A549 (cell line): ENCODE measurements around the gene ACVR1. TPM values are rescaled to one million over a fixed set of nuclear protein-coding genes. Genes with fewer than 3 reads are reported as not detected.

Source experiments
- ATAC-seq, 2 experiments: fragments of 200-7000 bp in 1 of 2; fragments of >200 bp in 1 of 2; cut with Nextera tagmentation in 1 of 2; cut with Tn5 transposase in 1 of 2; 3 replicates each; pipeline versions ENCODE4 v1.8.0 to v1.9.1; 2018 to 2020; ENCODE audit warnings: mild to moderate bottlenecking in 1 of 2, moderate library complexity in 1 of 2
- CTCF ChIA-PET: fragments of 300-600 bp; sonication (Branson Sonifier 250); formaldehyde crosslinking; extraction: SDS; loops from one replicate; lab custom pipeline; 2021; ENCODE audit warnings: antibody characterized with exemption, inconsistent platforms; lab: Yijun Ruan, JAX
- POLR2A ChIA-PET: fragments of 350-600 bp; formaldehyde crosslinking; extraction: SDS; loops from one replicate; lab custom pipeline; 2021; ENCODE audit warnings: antibody characterized with exemption, inconsistent platforms; lab: Yijun Ruan, JAX
- DNase-seq, 2 experiments: peaks; one replicate each; pipeline versions ENCODE4 v3.0.0 to v3.0.0-alpha.2; 2011 to 2016; ENCODE audit warnings: low read depth in 1 of 2, low spot score in 1 of 2
- FAIRE-seq: peaks from 2 replicates; lab custom pipeline; 2011; peaks lifted over from hg19 to GRCh38; lab: Jason Lieb, UNC
- H3K27ac ChIP-seq, 2 experiments: fragments of >200 bp; sonication (Bioruptor Twin); formaldehyde crosslinking; 3 replicates each; pipeline ENCODE4 v1.5.1; 2016 to 2017
- H3K4me1 ChIP-seq: fragments of >200 bp; sonication (Bioruptor Twin); formaldehyde crosslinking; 3 replicates; pipeline ENCODE4 v1.6.1; 2016
- H3K4me2 ChIP-seq: fragments of >200 bp; sonication (Bioruptor Twin); formaldehyde crosslinking; 3 replicates; pipeline ENCODE4 v1.6.1; 2016
- H3K4me3 ChIP-seq: fragments of >200 bp; sonication (Bioruptor Twin); formaldehyde crosslinking; 3 replicates; pipeline ENCODE4 v1.5.1; 2016
- H3K9me3 ChIP-seq: fragments of >200 bp; sonication (Bioruptor Twin); formaldehyde crosslinking; 3 replicates; pipeline ENCODE4 v1.6.1; 2016
- BCL3 ChIP-seq: fragments of >200 bp; sonication (Bioruptor Twin); formaldehyde crosslinking; IDR thresholded peaks from 3 replicates; pipeline ENCODE4 v1.6.1; 2016
- CHD2 ChIP-seq: fragments of 150-350 bp; IDR thresholded peaks from 2 replicates; pipeline ENCODE4 v1.6.1; 2014; ENCODE audit warnings: low read length; ENCODE audit not compliant: partially characterized antibody
- ELK1 ChIP-seq: fragments of 150-350 bp; IDR thresholded peaks from 2 replicates; pipeline ENCODE4 v1.6.1; 2014; ENCODE audit warnings: low read depth, mild to moderate bottlenecking, low read length
- EP300 ChIP-seq, 2 experiments: fragments of >200 bp; sonication (Bioruptor Twin); formaldehyde crosslinking; IDR thresholded peaks; 2 replicates in 1 of 2; 3 replicates in 1 of 2; pipeline ENCODE4 v1.6.1; 2016 to 2017
- FOSL2 ChIP-seq, 2 experiments: fragments of 450-650 bp in 1 of 2; fragments of >200 bp in 1 of 2; sonication (Bioruptor Twin) in 1 of 2; formaldehyde crosslinking; IDR thresholded peaks; 2 replicates each; pipeline versions ENCODE4 v1.5.0 to v1.6.1; 2016 to 2020; ENCODE audit warnings: mild to moderate bottlenecking in 1 of 2, moderate library complexity in 1 of 2
- FOXS1 ChIP-seq: fragments of 250-450 bp; sonication (Bioruptor Pico); IDR thresholded peaks from 2 replicates; pipeline ENCODE4 v1.5.0; 2020; ENCODE audit warnings: mild to moderate bottlenecking, moderate library complexity
- GATA3 ChIP-seq: IDR thresholded peaks from 2 replicates; pipeline ENCODE4 v1.6.1; 2012; ENCODE audit warnings: borderline replicate concordance
- HES2 ChIP-seq: fragments of >200 bp; sonication (Bioruptor Twin); formaldehyde crosslinking; IDR thresholded peaks from 2 replicates; pipeline ENCODE4 v1.6.1; 2016
- HMGXB4 ChIP-seq: fragments of 250-450 bp; sonication (Bioruptor Pico); IDR thresholded peaks from 2 replicates; pipeline ENCODE4 v1.5.0; 2021; ENCODE audit warnings: mild to moderate bottlenecking, moderate library complexity, borderline replicate concordance
- HOXB13 ChIP-seq: fragments of 250-450 bp; sonication (Bioruptor Pico); IDR thresholded peaks from 2 replicates; pipeline ENCODE4 v1.5.0; 2020; ENCODE audit warnings: low read depth, mild to moderate bottlenecking, moderate library complexity
- HOXB5 ChIP-seq: fragments of 250-450 bp; sonication (Bioruptor Pico); IDR thresholded peaks from 2 replicates; pipeline ENCODE4 v1.5.0; 2020; ENCODE audit warnings: mild to moderate bottlenecking, moderate library complexity
- JUNB ChIP-seq: fragments of >200 bp; sonication (Bioruptor Twin); formaldehyde crosslinking; IDR thresholded peaks from 2 replicates; pipeline ENCODE4 v1.6.1; 2016
- KDM5A ChIP-seq: fragments of 200-600 bp; sonication (generic); IDR thresholded peaks from 2 replicates; pipeline ENCODE4 v1.6.1; 2016; ENCODE audit warnings: antibody characterized with exemption, mild to moderate bottlenecking
- MAFK ChIP-seq: fragments of 450-650 bp; IDR thresholded peaks from 2 replicates; pipeline ENCODE4 v1.6.1; 2014; ENCODE audit not compliant: partially characterized antibody
- MAX ChIP-seq: IDR thresholded peaks from 2 replicates; pipeline ENCODE4 v1.6.1; 2012
- MYC ChIP-seq: IDR thresholded peaks from 2 replicates; pipeline ENCODE4 v1.6.1; 2012; ENCODE audit warnings: mild to moderate bottlenecking, inconsistent platforms, low read length, improper control_type of control experiment, borderline replicate concordance
- NPAS2 ChIP-seq: fragments of 250-450 bp; sonication (Bioruptor Pico); IDR thresholded peaks from 2 replicates; pipeline ENCODE4 v1.8.0; 2022; ENCODE audit warnings: mild to moderate bottlenecking, moderate library complexity, borderline replicate concordance
- PBX3 ChIP-seq: IDR thresholded peaks from 2 replicates; pipeline ENCODE4 v1.6.1; 2012
- POLR2AphosphoS2 ChIP-seq: conservative IDR thresholded peaks from 2 replicates; pipeline ENCODE4 v1.6.1; 2012; ENCODE audit warnings: low read length, improper control_type of control experiment, inconsistent platforms
- REST ChIP-seq: fragments of 200-600 bp; sonication (generic); IDR thresholded peaks from 2 replicates; pipeline ENCODE4 v1.6.1; 2016; ENCODE audit warnings: antibody characterized with exemption, mild to moderate bottlenecking, moderate library complexity
- RNF2 ChIP-seq: fragments of 200-600 bp; sonication (generic); IDR thresholded peaks from 2 replicates; pipeline ENCODE4 v1.6.1; 2016; ENCODE audit warnings: low read depth, mild to moderate bottlenecking, antibody characterized with exemption, moderate library complexity, borderline replicate concordance
- TP53 ChIP-seq: fragments of 250-450 bp; sonication (Bioruptor Pico); IDR thresholded peaks from 2 replicates; pipeline ENCODE4 v1.5.0; 2021; ENCODE audit warnings: mild to moderate bottlenecking, moderate library complexity
- WGBS: methylation state at CpG from one replicate; pipeline ENCODE4 v1.1.6; 2017; ENCODE audit errors: missing lambda C conversion rate; 5-methylcytosine and 5-hydroxymethylcytosine counted together
- polyA plus RNA-seq, 4 experiments: library from polyadenylated mRNA; depleted of rRNA in 3 of 4; stranded (reverse); fragments of >200 nt; fragmentation: RNase III in 1 of 4; extraction: RNeasy Plus Mini Kit Qiagen cat#74134 plus additional on column Dnase treatment in 1 of 4; gene quantifications; 2 replicates in 3 of 4; 3 replicates in 1 of 4; pipeline ENCODE4 v1.2.3, GENCODE V29; 2011 to 2017

Gene ACVR1
- polyA plus RNA-seq, 2 of the 4 experiments (the other 2 are of a cell fraction): 14.6 to 21.6 TPM

- ChIA-PET CTCF (interaction anchor here (1.2 to 1.6 kb wide), 3 partner anchors 11 to 72 kb away, joined by 3 to 4 read pairs (median 3); partner anchors contain the start of gene ACVR1), POLR2A (no interaction called here)
- TF ChIP-seq ELK1 (no peak), FOSL2 (IDR thresholded peaks at IDR 0.05) (no peak), FOSL2 (CRISPR knock-in tag; IDR thresholded peaks at IDR 0.05) (no peak), GATA3 (no peak)
- no peak for FAIRE-seq
- Histone ChIP-seq H3K9me3 (no peaks in the 10 kb centered on the region), H3K4me3 (no peak overlapping the region), H3K27ac (no peak overlapping the region), H3K4me2 (no peak overlapping the region), H3K4me1 (no peaks in the 10 kb centered on the region)
- 95% methylated on average over 5 of the region's 5 CpGs for WGBS
- ATAC-seq: no peak
- DNase-seq: no peak
Measured at GRCh38 chr2:157804355-157804754, 71.8 kb downstream of the ACVR1 start.

- ChIA-PET CTCF (interaction anchor here (1.2 to 1.6 kb wide), 2 partner anchors 11 to 26 kb away, joined by 3 to 4 read pairs; no protein-coding TSS in a partner anchor), POLR2A (no interaction called here)
- ATAC-seq: no peak
- TF ChIP-seq PBX3 (no peak), FOXS1 (no peak), EP300 (IDR thresholded peaks at IDR 0.05) (no peak), CHD2 (no peak), HOXB13 (no peak), RNF2 (no peak), MYC (no peak), BCL3 (no peak), MAX (no peak)
- no peaks in the 10 kb centered on the region for H3K4me1 ChIP-seq
- no peak for DNase-seq
- no peak for FAIRE-seq
- no peaks in the 10 kb centered on the region for H3K9me3 ChIP-seq
- 96% methylated on average over 3 of the region's 3 CpGs for WGBS
- H3K4me3 ChIP-seq: no peak overlapping the region
- no peak overlapping the region for H3K27ac ChIP-seq
- H3K4me2 ChIP-seq: no peak overlapping the region
Measured at GRCh38 chr2:157803952-157804351, 72.2 kb downstream of the ACVR1 start.

- ATAC-seq (no peak), DNase-seq (no peak), FAIRE-seq (no peak)
- H3K4me1 ChIP-seq: no peaks in the 10 kb centered on the region
- 93% methylated on average over 4 of the region's 4 CpGs for WGBS
- no peak overlapping the region for H3K27ac ChIP-seq
- CTCF ChIA-PET: interaction anchor here (1.6 kb wide), 1 partner anchor 26 kb away, joined by 4 read pairs; no protein-coding TSS in a partner anchor
- no peak overlapping the region for H3K4me3 ChIP-seq
- no peaks in the 10 kb centered on the region for H3K9me3 ChIP-seq
- POLR2A ChIA-PET: no interaction called here
- H3K4me2 ChIP-seq: no peak overlapping the region
- TF ChIP-seq POLR2AphosphoS2 (no peak), HMGXB4 (CRISPR knock-in tag) (no peak), HOXB5 (no peak), MYC (no peak), TP53 (no peak), HOXB13 (no peak), ELK1 (no peak), JUNB (no peak), MAFK (no peak), NPAS2 (CRISPR knock-in tag) (no peak), REST (no peak), HES2 (no peak), EP300 (IDR thresholded peaks at IDR 0.05) (no peak), KDM5A (no peak)
Measured at GRCh38 chr2:157803476-157803875, 72.7 kb downstream of the ACVR1 start.
